Mucosa of gallbladder (tissue), 1 donor: ENCODE measurements around the gene PROM2. TPM values are rescaled to one million over a fixed set of nuclear protein-coding genes. Genes with fewer than 3 reads are reported as not detected.
"Not testable (repeated sequence)": the region's sequence is repeated elsewhere in the genome, so short reads cannot be mapped to it uniquely, and the experiment has no call there.

Experiments
- DNase-seq: peaks from one replicate; pipeline ENCODE4 v3.0.0-alpha.2; 2020; ENCODE audit warnings: low spot score
- total RNA-seq: library from RNA; stranded (reverse); gene quantifications from one replicate; pipeline ENCODE4 v1.2.1, GENCODE V29; 2021
- donor health status: DM: no; HTN: no; CAD: no.

The PROM2 gene
- total RNA-seq, 1 donor from 2014 or later = 202 TPM

DNA sequence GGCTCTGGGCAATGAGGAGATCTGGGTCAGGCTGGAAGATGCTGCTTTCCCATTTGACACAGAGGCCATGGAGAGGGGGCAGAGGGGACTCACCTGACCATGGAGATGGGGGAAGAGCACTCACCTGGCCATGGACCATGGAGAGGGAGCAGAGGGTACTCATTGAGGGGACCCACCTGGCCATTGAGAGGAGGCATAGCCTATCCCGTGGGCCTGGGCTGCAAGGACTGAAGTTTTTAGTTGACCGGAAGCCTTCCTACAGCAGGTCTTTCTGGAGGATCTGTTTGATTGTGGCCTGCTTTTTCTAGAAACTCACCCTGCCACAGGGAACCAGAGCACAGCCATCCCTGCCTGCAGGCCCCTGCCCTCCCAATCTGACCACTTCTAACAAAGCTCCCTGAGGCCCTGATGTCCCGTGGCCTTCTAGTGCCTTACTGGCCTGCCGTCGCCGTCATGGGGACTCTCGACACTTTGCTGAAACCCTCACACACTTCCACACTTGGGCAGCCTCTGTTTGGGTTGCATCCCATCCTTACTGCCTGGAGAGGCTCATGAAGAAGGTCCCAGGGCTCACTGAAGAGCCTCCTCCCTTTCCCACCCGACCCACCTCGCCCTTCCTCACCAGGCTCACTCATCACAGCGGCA is 5.1 kb upstream of the PROM2 start:
- no peak for DNase-seq

DNA sequence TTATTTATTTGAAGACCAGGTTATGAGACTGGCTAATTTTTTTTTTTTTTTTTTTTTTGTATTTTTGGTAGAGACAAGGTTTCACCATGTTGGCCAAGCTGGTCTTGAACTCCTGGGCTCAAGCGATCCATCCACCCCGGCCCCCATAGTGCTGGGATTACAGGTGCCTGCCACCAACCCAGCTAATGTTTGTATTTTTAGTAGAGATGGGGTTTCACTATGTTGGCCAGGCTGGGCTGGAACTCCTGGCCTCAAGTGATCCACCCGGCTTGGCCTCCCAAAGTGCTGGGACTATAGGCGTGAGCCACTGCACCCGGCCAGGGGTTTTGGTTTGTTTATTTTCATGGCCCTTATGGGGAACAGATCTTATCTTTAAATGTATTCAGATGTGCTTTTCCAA is 4.5 kb upstream of the PROM2 start:
- not testable (repeated sequence) for DNase-seq

DNA sequence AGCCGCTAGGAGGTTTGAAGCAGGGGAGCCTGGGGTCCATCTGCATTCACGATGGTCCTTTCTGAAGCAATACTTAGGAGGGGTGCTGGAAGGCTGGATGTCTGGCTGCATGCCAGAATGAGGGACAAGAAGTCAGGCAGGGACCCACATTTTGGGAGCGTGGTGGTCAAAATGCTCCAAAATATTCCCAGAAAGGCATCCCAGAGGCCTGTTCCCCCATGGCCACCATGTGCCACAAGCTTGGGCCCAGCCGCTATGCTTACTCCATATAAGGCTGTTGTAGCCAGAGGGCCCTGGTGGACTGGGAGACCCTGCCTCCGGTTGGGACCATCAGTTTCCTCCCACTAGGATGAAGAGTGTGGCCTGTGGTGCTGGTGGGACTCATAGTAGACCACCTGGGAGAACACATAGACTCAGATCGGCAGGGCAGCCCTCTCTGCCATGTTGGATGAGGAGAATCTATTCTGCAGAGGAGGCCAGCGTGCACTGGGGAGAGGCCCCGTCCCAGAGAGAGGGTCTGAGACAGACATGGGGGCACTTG is 3.6 kb upstream of the PROM2 start:
- peak; percentile 7 for DNase-seq

DNA sequence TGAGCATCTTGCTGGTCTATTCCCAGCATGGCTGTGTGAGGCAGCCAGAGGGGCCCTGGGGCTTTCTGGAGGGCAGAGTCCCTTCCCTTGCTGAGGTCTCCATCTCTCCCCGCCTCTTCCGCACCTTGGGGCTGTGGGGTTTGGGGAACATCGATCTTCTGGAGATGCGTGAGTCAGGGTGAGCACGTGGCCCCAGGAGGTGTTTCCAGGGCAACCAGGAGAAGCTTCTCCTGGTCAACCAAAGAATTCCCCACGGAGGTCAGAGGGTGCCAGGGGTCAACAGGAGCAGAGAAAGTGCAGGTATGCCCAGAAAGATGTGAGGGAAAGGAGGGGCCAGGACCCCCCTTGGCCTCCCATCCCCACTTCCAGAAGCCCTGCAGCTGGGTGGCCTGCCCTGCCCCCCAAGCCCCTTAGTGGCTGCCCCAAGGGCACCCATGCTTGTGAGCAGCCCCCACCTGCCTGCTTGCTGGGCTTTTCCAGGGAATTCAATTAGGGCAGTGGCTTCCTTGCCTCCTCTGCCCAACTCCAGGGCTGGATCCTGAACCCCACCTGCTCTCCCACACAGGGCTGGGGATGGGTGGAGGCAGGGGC is 2.8 kb upstream of the PROM2 start:
- peak; percentile 9 for DNase-seq

DNA sequence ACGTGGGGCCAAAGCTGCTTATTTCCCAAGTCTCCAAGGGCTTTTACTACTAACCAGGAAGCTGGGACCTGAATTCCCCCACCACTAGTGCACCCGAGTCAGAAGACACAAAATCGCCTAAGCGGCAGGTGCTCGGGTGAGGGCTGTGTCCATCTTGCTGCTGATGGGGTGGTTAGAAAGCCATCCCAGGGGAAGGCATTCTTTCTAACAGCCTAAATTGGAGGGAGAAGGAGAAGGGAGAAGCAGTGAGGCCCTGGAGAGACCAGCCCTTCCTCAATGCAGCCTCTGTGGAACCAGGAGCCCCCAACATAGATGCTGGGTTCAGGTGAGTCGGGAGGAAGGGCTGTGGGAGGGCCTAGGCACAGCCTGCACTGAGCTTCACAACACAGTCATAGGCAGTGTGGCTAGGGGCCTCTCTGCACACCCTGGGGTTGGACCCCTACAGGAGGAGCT is 1.9 kb upstream of the PROM2 start:
- no peak for DNase-seq

DNA sequence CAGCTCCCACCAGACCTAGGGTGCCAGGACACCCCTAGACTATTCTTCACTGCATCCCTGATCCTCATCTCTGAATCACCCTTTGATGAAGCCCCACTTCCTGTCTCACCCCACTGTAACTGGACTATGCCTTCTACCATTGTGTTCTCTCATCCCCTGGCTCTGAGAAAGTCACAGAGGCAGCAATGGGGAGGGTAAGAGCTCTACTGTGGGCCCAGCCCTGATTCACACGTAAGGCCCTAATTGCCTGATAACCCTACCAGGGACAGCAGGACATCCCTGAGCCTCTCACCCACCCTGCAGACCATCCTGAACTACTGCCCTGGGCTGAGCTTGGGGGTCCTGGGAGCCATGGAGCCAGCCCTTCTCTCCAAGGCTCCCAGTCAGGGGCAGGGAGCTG is 1.5 kb upstream of the PROM2 start:
- DNase-seq = no peak

DNA sequence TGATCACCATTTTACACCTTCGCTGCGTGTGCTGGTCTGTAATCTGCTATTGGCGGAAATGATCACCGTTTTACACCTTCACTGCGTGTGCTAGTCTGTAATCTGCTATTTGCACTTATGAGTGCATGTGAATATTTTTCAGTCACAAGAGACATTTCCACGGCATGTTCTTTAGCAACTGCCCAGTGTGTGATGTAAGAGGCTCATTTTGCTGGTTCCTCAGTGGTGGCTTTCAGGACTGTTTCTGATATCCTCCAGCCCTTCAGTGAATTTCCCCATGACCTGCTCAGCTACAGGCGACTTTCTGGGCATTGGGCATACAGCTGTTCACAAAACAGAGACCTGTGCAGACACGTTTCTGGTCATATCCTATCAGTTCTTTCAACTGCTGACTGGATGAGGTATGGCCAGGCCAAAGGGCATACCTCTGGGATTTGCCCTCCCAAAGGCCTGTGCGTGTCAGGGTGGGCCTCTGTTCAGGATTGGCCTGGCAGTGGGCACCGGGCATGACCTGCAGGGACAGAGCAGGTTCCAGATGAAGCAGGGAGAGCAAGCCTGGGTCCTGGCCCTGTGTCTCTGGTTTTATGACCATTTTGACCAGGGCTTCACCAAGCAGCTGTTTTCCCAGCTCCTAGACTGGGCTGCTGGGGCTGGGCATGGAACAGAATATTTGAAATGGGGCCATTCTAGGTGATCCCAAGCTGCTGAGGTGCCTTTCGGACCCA is 521 bp upstream of the PROM2 start:
- no peak for DNase-seq

DNA sequence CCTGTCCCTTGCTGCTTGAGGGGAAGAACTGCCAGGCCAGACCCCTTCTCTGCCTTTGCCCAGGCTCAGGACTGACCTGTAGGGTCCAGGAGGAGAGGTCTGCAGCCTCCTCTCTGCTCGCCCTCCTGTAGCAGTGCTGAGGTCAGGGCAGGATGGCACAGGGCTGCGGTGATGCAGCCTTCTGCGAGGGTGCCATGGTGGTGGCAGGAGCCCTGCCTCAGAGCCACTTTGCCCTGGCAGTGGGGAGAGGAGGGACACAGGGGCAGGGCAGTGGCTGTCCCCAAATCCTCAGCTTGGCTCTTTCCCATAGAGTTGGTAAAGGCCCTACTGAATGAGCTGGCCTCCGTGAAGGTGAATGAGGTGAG is 884 bp downstream of the PROM2 start:
- DNase-seq = no peak

DNA sequence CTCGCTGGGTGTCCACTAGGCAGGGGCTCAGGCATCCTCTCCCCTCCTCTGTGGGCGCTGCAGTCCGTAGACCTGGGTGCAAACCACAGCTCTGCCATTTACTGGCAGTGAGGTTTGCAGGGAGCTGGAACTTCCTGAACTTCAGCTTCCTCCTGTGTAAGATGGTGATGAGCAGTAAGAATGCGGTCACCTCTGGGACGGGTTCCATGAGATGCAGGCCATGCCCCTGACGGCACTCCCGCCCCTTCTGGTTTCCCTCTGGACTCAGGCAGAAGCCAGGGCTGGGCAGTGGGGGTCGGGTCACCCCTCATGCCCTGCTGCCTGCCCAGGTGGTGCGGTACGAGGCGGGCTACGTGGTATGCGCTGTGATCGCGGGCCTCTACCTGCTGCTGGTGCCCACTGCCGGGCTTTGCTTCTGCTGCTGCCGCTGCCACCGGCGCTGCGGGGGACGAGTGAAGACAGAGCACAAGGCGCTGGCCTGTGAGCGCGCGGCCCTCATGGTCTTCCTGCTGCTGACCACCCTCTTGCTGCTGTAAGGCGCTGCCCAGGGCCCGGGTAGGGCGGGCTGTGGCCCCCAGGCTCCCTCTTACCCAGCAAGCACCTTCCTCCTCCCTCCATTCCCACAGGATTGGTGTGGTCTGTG is 1.5 kb downstream of the PROM2 start:
- peak; percentile 53 for DNase-seq

DNA sequence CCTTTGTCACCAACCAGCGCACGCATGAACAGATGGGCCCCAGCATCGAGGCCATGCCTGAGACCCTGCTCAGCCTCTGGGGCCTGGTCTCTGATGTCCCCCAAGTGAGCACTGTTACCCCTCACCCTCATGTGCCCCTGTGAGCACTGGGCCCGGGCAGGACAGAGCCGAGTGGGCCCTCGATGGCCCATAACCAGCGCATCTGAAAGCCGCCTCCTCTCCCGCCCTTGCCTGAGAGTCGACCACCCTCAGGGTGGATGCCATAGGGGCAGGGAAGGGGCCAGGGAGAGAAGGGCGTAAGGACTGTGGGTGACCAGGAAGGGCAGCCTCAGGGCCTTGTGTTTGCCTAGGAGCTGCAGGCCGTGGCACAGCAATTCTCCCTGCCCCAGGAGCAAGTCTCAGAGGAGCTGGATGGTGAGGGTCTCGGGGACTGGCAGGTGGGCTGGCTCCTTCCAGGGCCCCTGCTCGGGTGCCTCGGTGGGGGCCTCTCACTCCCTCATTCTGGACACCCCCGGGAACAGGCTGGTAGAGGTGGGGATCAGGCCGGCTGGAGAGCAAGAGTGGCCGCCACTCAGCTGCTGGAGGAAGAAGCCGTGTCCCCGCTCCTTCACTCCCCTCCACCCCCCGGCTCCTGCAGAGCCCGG is 2.1 kb downstream of the PROM2 start:
- no peak for DNase-seq

DNA sequence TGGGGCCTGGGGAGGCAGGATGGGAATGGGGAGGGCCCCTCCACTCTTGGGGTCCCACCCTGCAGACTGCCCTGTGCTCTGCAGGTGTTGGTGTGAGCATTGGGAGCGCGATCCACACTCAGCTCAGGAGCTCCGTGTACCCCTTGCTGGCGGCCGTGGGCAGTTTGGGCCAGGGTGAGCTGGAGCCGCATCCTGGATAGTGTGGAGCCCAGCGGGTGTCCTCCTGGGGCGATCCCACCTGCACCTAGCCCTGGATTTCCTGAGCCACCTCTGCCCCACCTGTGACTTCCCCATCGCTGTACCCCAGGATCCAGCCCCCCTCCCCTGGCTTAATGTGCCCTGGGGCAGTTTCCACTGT is 2.6 kb downstream of the PROM2 start:
- DNase-seq = no peak

DNA sequence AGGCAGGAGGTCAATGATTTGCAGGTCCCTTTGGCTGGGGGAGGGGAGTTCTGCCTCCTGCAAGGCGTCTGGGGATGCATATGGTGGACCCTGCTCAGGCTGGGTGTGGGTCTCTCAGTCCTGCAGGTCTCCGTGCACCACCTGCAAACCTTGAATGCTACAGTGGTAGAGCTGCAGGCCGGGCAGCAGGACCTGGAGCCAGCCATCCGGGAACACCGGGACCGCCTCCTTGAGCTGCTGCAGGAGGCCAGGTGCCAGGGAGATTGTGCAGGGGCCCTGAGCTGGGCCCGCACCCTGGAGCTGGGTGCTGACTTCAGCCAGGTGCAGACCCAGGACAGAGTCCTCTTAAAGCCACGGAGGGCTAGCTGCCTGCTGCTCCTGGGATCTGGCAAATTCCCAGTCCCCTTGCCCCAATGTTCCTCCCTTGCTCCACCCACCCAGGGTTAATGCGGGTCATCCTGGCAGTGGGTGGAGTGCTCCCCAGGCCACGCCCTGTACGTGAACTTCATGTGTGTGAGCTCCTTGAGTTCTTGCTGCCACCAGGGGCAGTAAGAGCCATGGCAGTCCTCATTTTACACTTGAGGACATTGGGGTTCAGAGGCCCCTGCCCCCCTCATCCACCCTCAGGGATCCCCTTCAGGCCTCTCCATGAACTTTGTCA is 3.1 kb downstream of the PROM2 start:
- DNase-seq = peak; percentile 64

DNA sequence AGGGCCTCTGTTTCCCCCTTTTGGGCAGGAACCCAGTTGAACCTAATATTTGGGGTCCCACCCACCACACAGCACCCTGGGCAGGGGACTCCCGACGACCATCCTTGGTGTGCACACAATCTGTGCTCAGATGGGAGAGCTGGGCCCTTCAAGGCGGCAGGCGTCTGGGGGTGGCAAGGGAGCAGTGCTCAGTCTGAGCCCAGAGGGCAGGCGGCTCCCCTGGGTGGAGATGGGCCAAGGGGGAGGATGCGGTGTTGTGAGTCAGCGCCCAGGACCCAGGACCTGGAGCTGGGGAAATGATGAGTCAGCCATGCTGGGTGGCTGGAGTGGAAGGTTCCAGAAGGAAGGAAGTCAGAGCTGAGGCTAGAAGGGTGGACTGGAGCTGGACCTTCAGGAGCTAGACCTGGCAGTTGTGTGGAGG is 3.8 kb downstream of the PROM2 start:
- DNase-seq = peak; percentile 54

DNA sequence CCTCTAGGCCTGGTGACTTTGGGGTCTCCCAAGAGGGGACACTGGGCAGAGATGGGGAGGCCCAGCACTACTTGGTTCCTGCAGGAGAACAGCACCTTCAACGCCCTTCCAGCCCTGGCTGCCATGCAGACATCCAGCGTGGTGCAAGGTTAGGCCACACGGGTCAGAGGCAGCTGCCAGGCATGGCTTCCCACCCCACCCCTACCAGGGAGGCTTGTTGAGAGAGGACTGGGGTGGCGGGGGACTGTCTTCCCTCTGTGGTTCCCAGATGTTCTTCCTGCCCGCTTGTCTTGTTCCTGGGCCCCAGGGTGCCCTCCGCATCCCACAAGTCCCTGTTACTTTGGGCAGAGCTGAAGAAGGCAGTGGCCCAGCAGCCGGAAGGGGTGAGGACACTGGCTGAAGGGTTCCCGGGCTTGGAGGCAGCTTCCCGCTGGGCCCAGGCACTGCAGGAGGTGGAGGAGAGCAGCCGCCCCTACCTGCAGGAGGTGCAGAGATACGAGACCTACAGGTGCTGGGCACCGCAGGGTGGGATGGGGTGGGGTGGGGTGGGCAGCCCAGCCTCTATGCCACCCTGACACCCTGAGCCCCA is 4.5 kb downstream of the PROM2 start:
- no peak for DNase-seq

DNA sequence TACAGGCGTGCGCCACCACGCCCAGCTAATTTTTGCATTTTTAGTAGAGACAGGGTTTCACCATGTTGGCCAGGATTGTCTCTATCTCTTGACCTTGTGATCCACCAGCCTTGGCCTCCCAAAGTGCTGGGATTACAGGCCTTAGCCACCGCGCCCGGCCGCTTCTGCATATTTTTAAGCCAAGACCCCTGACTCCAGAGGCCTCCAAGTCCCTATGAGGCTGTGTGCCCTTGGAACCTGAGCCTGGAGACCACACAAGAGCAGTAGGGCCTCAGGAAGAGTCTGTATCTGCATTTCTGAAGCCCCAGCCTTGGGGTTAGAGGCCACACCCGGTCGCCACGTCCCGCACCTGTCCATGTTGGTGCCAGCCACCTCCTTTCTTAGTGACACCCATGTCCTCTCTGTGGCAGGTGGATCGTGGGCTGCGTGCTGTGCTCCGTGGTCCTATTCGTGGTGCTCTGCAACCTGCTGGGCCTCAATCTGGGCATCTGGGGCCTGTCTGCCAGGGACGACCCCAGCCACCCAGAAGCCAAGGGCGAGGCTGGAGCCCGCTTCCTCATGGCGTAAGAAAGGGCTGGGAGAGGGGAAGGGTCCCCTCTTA is 5.3 kb downstream of the PROM2 start:
- no peak for DNase-seq

DNA sequence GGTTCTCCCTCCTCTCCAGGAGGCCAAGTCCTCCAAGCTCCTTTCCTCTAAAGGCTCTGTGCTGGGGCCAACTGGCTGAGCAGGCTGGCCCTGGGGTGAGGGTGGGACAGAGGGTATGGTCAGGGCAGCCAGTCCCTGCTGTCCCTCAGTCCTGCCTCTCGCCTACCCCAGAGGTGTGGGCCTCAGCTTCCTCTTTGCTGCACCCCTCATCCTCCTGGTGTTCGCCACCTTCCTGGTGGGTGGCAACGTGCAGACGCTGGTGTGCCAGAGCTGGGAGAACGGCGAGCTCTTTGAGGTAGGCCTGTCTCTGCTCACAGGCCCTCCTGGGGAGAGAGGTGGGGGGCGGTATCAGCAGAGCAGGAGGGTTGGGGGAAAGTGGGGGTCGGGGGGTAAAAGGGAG is 6.8 kb downstream of the PROM2 start:
- DNase-seq = no peak

DNA sequence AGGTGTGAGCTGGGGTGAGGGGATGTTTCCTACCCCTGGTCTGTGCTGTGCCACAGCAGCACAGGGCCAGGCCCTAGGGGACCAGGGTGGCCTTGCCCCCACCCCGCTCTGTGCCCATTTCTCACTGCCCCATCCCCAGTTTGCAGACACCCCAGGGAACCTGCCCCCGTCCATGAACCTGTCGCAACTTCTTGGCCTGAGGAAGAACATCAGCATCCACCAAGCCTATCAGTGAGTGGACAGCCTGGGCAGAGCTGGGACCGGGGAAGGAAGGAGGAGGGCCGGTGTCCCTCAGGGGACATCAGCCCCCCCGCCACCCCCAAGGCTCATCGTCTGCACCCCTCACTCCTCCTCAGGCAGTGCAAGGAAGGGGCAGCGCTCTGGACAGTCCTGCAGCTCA is 7.5 kb downstream of the PROM2 start:
- no peak for DNase-seq

DNA sequence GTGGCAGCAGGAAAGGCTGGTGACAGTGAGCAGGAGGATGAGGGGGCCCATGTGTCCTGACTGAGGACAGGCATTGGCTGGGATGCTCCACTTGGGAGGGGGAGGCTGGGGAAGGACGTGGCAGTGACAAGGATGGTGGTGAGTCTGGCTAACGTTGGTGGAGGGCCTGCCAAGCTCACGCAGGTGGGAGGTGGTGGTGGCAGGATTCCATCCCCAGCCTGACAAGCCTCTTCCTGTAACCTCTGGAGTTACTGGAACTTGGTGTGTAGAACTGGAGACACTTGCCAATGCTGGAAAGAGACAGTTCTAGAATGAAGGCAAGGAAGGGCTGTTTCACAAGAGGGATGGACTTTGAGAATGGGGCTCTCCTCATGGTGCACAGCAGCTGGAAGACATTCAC is 8.2 kb downstream of the PROM2 start:
- no peak for DNase-seq

DNA sequence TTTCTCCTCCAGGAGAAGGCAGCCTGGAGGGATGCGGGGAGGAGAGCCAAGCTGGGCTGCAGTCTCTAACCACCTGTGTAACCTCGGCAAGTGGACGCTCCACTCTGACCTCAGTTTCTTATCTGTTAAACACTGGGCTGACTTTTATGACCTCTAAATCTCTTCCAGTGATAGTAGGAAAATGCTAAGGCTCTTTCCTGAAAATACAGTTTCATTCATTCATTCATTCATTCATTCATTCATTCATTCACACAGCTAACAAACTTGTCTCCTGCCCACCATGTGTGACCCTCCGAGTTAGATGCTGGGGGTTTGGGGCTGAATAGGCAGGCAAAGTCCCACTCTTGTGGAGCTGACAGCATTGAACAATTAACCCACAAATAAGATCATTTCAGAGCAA is 9.3 kb downstream of the PROM2 start:
- DNase-seq = no peak

DNA sequence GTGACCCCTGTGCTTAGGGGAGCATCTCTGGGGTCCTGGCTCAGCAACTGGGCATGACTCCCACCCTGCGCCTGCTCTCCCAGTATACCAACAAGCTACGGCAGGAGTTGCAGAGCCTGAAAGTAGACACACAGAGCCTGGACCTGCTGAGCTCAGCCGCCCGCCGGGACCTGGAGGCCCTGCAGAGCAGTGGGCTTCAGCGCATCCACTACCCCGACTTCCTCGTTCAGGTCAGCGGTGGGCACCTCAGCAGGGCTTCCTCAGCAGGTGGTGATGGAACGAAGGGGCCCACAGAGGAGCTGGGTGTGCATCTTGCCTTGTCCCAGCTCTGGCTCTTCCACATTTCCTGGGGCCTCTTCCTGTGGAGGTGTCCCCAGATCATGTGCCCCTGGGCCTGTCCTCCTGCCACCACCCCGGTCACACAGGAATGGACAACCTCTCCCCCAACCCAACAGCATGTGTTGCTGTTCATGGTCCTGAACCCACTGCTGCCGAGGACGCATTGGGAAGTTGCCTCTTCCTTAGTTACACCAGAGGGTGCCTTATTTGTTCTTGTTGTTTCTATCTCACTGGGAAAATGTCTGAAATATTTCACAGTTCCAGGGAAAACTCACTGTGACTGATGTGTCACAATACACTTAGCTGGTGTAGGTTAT is 10.8 kb downstream of the PROM2 start:
- no peak for DNase-seq
